Measurements from ENCODE around the gene CIAPIN1.
"Not testable (repeated sequence)": the region's sequence is repeated elsewhere in the genome, so short reads cannot be mapped to it uniquely, and the experiment has no call there.

Gene CIAPIN1

DNA sequence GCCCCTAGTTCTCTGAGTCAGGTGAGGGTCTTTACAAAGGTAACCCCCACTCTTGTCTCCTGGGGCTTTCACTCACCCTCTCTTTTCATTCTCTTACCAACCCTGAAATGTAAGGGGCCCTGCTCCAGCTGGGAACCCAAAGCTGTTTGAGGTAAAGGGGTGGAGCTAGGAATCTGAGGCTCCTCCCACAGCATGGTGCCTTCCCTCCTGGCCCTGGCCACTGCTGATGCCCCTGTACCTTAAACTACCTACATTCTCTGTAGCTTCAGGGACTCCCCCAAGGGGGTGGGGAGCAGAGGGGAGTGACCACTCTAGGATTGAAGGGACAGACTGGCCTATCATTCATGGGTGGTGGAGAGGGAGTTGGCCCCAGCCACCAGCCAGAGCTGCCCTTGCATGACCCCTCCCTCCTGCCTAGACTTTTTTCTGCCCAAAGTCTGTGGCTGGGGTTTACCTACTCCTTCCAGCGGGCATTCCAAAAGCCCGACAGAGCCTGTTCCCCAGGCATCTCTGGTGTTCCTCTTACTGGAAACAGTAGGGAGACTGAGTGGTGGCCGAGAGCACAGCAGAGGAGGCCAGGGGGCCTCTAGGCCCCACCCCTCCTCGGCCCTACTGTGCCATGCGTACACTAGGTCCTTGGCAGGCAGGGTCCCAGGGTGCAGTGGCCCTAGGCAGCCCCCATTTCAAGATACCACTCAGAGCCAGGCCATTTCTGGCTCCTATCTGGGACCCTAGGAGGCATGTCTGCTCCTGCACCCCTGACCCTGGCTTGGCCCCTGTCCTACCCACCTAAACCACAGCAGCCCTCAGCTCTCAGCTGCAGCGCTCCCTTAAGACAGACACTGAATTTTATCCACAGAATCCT lies 29.6 kb upstream of the CIAPIN1 start:
- no peak for DNase-seq

GRCh38 chr16:57475711-57476339 lies 28.6 kb upstream of the CIAPIN1 start:
- no peak for DNase-seq

DNA sequence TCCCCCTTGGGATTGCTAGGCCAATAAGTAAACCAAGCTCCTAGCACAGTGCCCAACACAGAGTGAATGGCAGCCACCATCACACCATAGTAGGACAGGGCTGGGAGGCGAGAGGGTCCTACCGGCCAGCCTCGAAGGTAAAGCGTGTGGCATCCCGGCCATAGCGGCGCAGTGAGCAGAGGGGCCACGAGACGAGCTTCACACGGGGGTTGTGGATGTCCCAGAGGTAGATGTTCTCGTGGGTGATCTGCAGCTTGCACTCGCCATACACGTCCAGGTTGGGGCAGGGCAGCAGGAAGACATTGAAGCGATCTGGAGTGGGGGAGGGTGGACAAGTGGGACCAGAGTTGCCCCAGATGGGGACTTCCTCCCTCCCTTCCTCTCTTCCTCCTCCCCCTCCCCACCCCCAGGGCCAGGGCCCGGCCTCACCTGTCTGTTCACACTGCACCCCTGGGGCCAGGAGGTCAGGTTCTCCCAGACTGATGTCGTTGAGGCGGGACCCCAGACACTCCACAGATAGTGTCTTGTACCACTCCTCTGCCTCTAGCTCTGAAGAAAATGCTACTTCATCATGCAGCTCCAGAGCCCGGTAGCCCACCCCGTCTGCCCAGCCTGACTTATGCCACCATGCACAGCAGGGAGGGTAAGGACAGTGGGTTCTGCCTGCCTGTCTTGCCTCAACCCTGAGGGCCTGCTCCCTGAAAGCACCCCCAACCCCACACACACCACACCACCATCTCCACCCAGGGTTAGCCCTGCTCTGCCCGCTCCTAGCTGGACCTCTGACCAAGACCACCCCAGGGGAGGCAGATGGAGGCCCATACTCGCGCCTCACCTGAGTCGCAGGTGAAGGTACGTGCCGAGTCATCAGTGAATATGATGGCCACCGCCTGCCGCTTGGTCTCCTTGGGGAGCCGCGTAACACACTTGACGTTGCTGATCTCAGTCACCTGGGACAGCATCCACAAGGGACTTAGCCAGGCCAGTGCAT lies 27.8 kb upstream of the CIAPIN1 start:
- no peak for DNase-seq

DNA sequence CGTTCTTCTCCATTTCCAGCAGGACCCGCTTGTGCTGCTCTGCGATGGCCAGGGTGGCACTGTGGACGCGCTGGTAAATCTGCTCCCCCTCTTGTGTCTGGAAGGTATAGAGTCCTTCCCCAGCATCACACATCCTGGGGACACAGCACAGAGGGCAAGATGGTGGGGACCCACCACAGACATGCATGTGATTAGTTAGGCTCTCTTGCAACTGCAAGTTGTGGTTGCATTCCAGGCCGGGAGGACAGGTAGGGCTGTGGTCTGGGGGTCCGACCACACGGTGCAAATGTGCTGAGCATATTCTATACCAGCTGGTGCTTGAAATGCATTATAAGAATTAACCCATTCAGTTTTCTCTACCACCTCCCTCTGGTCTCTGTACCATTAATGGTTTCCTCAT lies 26.7 kb upstream of the CIAPIN1 start:
- no peak for DNase-seq

DNA sequence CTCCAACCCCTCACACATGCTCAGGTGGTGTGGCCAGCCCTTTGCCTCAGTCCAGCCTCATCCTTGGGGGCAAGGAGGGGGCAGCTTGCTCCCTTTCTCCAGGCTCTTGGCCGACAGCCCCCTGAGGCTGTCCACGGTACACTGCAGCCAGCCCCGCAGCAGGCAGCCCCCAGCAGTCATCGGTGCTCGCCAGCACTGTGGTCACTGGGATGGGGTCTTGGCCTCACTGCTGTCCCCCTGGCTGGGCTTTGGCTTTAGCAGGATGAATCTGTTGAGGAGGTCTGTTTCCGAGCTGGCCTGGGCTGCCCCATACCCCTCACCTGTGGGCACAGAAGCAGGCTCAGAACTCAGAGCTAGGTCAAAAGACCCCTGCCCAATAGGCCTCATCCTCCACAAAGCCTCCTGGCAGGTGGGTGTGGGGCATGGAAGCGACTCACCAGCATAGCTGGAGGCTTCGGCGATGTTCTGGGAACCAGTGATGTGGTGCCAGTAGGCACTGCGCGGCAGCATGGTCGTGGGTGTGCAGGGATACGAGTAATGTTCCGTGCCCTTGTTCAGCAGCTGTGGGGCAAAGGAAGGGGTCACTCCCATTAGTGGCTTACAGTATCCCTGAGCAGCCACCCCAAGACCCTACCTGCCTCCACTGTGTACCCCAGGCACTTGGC lies 26.1 kb upstream of the CIAPIN1 start:
- no peak for DNase-seq

GRCh38 chr16:57472665-57473060 lies 25.5 kb upstream of the CIAPIN1 start:
- DNase-seq: no peak

- DNase-seq: no peak
Measured at GRCh38 chr16:57471852-57472664, 24.9 kb upstream of the CIAPIN1 start.

GRCh38 chr16:57471209-57471608 lies 24.0 kb upstream of the CIAPIN1 start:
- DNase-seq: no peak

DNA sequence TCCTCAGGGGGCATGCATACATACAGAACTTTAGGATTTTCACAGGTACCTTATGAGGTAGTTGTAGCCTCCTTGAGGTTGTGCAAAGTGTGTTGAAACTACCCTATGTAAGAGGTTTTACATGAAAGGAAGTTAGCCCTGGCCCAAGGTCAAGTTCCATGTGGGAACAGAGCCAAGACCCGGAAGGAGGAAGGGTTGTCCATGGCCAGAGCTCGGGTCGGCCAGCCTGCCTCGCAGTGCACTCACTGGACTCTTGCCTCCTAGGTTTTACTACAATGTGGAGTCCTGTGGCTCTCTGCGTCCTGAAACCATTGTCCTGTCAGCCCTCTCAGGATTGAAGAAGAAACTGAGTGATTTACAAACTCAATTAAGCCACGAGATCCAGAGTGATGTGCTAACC lies 23.5 kb upstream of the CIAPIN1 start:
- no peak for DNase-seq

- DNase-seq: no peak
Measured at GRCh38 chr16:57469917-57470470, 22.8 kb upstream of the CIAPIN1 start.

- no peak for DNase-seq
Measured at GRCh38 chr16:57469046-57469445, 21.9 kb upstream of the CIAPIN1 start.

DNA sequence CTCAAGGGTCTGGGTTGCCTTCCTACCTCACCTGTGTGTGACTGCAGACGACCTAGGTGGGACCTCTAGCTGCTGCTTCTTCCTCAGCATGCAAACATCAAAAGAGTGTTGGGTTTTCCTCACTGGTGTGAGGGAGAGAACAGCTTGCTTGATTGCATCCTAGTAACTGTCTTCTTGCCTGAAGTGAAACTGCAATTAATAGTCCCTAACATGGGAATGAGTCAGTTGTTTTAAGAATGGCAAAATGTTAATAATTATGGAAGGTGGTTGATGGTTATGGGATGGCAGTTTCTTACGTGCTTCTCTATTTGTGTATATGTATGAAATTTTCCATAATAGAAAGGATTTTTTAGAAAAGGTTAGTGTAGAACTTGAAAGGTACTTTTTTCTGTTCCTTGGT lies 21.2 kb upstream of the CIAPIN1 start:
- no peak for DNase-seq

DNA sequence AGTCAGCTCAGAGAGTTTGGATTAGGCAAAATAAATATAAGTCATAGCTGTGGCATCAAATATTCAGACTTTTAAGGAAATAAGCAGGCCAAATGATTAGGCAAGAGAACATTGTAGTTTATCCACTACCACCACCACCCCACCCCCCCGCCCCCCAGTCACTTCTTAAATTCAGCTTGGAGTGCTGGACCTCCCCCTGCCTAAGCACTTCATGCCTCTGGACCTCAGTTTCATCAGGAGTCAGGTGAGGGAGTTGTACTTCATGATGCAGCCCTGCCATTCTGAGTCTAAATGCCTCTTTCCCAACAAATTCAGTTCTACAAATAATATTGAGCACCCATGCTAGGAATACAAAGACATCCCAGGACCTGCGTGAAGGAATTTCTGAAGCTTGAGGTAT lies 17.3 kb upstream of the CIAPIN1 start:
- no peak for DNase-seq

GRCh38 chr16:57462978-57463362 lies 15.8 kb upstream of the CIAPIN1 start:
- no peak for DNase-seq

GRCh38 chr16:57462209-57462977 lies 15.2 kb upstream of the CIAPIN1 start, which contains the start of gene POLR2C:
TSS of gene POLR2C (plus strand) at chr16:57462679. CDS start at chr16:57462725, 46 bp downstream.
- DNase-seq: peak; percentile 79

GRCh38 chr16:57452021-57452420 lies 4.8 kb upstream of the CIAPIN1 start:
- DNase-seq: no peak

DNA sequence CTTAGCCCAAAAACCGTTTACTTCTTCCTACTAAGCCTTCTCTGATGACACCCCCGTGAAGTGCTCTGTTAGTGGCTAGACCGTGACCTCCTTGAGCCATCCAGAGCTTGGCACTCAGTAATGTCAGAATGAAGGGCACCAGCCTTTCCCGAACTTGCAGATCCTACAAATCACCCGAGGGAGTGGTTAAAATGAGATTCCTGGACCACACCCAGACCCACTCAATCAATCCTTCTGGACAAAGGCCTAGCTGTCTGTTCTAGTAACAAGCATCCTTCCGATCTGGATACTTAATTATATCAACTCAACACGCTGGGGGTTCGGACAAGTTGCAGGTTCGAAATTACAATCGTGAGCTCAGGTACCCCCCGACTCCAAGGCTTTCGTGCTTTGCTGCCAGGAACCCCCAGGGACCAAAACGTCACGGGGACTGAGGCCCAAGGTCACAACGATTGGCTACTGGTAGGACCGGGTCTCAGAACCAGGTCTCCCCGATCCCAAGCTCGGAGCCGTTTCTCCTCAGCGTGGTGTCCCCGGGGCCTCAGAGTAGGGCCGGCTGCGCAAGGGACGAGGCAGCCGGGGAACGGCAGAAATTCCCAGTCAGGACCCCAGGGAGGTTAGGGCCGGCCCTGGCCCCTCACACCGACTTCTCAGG lies 527 bp downstream of the CIAPIN1 start:
- no peak for DNase-seq

- DNase-seq: no peak
Measured at GRCh38 chr16:57445510-57445909, 1.7 kb downstream of the CIAPIN1 start.

- no peak for DNase-seq
Measured at GRCh38 chr16:57444711-57445110, 2.5 kb downstream of the CIAPIN1 start.

DNA sequence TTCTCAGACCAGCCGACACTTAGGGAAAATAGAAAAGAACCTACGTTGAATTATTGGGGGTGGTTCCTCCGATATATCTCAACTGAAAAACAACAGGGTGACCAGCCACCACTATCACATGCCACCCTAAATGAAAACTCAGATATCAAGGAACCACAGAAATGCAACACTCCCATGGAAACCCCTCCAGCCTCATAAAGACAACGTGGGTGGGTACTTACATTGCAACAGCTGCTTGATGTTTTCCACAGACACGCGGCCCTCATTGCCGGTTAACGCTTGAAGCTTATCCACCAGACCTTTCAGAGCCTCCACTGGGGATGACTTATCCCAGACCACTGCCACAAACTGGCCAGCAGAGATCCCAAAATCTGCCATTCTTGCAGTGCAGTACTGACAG lies 6.6 kb downstream of the CIAPIN1 start:
- not testable (repeated sequence) for DNase-seq

Data from GOT3 (cell line).